GM10248 (cell line): ENCODE data around the gene CERS6.

Experiments used
- CTCF ChIA-PET: fragments of 300-600 bp; sonication (Branson Sonifier 250); formaldehyde crosslinking; extraction: SDS; loops from one replicate; lab custom pipeline; 2021; ENCODE audit warnings: antibody characterized with exemption; lab: Yijun Ruan, JAX
- POLR2A ChIA-PET: fragments of 350-650 bp; sonication (Branson Sonifier 250); formaldehyde crosslinking; extraction: SDS; loops from one replicate; lab custom pipeline; 2020; ENCODE audit warnings: antibody characterized with exemption; lab: Yijun Ruan, JAX
- DNase-seq: peaks from one replicate; pipeline ENCODE4 v3.0.0; 2012; ENCODE audit errors: extremely low spot score
- TF ChIP-seq, protein P1 (sequence below): IDR thresholded peaks from 2 replicates; pipeline ENCODE4 v1.5.1; 2012; ENCODE audit warnings: mild to moderate bottlenecking, low read depth; ENCODE audit errors: extremely low read depth, missing control alignments, control extremely low read depth

Gene CERS6

DNA sequence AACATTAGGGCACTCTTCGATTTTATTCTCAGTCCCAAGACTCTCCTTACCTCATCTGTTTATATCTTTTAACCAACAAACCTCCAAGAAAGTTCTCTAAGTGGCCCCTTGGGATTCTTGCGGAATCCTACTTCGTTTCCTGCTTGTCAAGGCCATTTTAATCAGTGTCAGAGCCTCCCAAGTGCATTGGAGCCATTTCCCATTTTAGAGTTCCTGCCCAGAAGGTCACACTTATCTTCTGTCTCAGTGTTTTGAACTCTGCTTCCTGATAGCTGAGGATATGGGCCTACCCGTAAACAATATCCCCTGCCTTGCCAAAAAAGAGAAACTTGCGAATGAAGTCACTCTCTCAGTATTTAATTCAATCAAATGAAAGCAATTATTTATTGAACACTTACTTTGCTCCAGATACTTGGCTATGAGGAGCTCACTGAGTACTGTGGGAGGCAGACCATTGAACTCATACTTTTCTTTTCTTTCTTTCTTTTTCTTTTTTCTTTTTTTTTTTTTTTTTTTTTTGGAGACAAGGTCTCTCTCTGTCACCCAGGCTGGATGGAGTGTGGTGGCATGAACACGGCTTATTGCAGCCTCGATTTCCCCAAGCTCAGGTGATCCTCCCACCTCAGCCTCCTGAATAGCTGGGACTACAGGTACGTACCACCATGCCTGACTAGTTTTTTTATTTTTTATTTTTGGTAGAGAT lies 340.7 kb downstream of the CERS6 start:
- no peak for DNase-seq
- TF ChIP-seq, protein P1, sequence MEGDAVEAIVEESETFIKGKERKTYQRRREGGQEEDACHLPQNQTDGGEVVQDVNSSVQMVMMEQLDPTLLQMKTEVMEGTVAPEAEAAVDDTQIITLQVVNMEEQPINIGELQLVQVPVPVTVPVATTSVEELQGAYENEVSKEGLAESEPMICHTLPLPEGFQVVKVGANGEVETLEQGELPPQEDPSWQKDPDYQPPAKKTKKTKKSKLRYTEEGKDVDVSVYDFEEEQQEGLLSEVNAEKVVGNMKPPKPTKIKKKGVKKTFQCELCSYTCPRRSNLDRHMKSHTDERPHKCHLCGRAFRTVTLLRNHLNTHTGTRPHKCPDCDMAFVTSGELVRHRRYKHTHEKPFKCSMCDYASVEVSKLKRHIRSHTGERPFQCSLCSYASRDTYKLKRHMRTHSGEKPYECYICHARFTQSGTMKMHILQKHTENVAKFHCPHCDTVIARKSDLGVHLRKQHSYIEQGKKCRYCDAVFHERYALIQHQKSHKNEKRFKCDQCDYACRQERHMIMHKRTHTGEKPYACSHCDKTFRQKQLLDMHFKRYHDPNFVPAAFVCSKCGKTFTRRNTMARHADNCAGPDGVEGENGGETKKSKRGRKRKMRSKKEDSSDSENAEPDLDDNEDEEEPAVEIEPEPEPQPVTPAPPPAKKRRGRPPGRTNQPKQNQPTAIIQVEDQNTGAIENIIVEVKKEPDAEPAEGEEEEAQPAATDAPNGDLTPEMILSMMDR, result no peak
- ChIA-PET POLR2A (no interaction called here), CTCF (interaction anchor here (0.8 to 1.5 kb wide), 3 partner anchors 13 to 23 kb away, joined by 3 to 4 read pairs (median 4); no protein-coding TSS in a partner anchor)

DNA sequence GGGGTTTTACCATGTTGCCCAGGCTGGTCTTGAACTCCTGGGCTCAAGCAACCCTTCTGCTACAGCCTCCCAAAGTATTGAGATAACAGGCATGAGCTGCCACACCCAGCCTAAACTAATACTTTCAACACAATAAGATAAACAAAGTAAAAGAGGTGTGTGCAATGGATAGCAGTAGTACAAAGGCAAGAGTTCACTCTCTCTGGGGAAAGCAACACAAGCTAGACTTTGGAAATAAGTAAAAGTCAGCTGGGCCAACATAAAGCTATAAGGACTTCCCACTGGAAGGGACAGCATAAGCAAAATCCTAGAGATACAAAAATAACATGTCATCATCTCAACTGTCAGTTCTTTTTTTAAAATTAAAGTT lies 341.2 kb downstream of the CERS6 start:
- ChIA-PET CTCF (interaction anchor here (1.5 kb wide), 1 partner anchor 23 kb away, joined by 4 read pairs; no protein-coding TSS in a partner anchor), POLR2A (no interaction called here)
- TF ChIP-seq, protein P1, result no peak
- DNase-seq, result no peak

DNA sequence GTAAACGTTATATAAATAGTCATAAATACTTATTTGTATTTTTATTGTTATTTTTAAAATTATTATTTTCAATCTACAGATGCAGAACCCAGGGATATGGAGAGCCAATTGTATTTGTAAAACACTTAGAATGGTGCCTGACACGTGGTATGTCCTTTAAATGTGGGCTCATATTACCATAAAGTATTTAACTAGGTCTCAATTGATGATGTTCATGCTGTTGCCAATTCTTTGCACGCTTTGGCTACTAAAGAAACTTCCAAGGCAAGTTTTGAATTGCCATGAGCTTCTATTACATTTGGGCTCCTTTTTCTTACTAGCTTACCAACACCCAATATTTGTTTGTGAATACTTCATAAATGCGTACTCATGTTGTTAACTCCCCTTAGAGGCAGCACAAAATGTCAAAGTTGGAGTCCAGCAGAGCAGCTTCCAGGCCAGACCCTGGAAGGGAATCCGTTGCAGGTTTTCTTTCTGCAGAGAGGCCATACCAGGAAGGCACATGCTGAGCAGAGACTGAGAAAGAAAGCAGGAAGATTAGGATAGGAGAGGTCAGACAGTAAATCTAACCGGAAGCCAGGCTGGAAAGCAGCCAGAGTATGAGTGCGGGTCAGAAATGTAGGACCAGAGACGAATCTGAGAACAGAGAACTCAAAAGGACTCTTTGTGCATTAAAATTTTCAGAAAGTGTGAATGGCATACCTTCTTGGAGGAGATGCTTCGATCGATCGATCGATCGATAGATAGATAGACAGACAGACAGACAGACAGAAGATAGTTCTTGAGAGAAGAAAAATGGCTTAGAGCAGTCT lies 342.2 kb downstream of the CERS6 start:
- no peak for DNase-seq
- CTCF ChIA-PET, result interaction anchor here (1.5 kb wide), 1 partner anchor 24 kb away, joined by 4 read pairs; no protein-coding TSS in a partner anchor
- POLR2A ChIA-PET, result no interaction called here
- TF ChIP-seq, protein P1, result no peak

DNA sequence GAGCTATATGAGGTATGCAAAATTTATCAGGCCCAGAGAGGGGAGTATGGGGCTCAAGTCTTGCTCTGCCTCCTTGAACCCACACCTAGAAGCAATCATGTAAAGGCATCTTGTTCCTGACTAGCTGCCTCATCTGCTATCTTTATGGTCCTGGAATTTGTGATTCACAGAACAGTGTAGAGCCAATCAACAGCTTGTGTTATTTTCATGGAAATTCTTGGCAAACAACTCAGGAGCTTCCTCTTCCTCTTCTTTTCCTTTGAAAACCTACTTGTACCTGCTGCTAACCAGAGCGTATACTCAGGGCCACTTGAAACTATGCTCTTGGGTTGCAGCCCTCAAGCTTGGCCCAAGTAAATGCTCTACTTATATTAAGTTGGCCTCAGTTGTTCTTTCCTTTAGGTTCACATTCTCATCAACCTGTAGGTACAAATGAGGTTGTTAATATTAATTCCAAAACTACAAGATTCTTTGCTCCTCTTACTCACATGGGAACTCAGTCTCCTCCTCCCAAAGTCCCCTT lies 342.9 kb downstream of the CERS6 start:
- no peak for DNase-seq
- ChIA-PET CTCF (no interaction called here), POLR2A (no interaction called here)
- TF ChIP-seq, protein P1, result no peak

DNA sequence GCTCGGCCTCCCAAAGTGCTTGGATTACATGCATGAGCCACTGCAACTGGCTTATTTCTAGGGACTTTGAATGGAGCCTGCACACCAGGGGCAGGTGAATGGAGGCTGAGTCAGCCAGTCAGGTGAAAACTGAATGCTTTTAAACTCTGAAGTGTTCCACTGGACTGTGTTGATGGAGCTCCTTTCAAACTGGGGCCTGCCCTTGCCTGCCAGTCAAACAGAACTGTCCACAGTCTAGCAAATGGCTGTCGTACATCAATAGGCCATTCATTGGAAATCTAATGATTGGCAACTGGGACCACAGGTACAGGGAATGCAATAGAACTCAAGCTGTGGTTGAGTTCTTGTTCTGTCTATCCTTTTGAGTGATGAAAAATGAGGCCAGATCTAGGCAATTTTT lies 345.4 kb downstream of the CERS6 start:
- TF ChIP-seq, protein P1, result no peak
- DNase-seq, result no peak
- POLR2A ChIA-PET, result no interaction called here
- CTCF ChIA-PET, result interaction anchor here (1.3 kb wide), 1 partner anchor 28 kb away, joined by 3 read pairs; no protein-coding TSS in a partner anchor
